CD4-positive, alpha-beta T cell treated with Interleukin-6 for 4 hours (primary cell): ENCODE results near the gene MTRR.
A peak's percentile ranks its signal among the peaks of the same experiment; 100 is the strongest.

Experiments
- DNase-seq: peaks from one replicate; pipeline ENCODE4 v3.0.0-alpha.2; 2020; ENCODE audit warnings: mixed read lengths

MTRR gene

DNA sequence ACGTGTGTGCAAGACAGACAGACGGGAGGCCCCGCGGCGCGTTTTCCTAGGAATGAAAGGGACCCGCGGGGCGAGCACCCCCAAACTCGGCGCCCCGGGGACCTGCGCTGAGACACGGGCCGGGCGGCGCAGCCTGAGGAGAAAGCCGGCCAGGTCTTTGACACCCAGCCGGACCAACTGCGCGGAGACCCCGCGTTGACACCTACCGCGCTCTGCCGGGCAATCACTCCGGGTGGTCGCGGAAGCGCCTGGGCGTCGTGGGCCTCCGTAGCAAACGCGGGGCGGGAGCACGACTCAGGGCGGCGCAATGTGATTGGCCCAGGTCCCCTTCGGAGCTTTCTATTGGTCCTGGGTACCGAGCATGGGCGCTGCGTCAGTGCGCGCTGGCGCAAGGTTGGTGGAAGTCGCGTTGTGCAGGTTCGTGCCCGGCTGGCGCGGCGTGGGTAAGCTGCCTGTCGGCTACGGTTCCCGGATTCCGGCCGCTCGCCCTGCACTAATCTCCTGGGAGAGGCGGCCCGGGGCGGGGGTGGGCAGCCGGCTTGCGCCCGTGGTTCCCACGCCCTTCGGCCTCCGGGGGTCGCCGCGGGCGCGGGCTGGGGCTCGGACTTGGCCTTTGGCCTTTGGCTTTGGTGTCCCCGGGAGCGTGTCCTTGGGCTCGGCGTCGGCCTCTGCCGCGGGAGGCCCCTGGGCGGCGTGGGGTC is at the start of gene MTRR, which contains the start of gene FASTKD3:
TSS of gene MTRR (plus strand) at position 376 of the 701 bp plus-strand sequence. CDS start 1,647 bp downstream, outside the sequence.
TSS of gene FASTKD3 (minus strand) at position 259 of the 701 bp plus-strand sequence. CDS start 948 bp downstream, outside the sequence.
- DNase-seq, result peak; percentile 90

DNA sequence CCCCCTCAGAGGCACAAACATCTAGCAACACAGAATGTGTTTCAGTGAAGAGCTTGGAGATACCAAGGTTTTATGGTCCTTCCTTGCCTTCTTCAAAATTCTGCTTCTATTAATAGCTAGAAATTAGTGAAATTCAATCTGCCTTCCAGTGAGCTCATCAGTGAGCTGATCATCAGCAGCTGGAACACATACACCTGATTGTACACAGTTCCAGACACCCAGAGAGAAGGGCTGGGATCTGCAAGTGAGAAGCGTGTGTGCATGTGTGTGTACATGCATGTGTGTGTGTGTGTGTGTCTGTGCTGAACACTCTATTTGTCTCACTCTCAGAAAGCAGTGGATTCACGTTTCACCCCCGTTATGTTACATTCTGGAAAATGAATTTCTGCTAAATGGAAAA is 46.5 kb upstream of the MTRR start:
- no peak for DNase-seq

DNA sequence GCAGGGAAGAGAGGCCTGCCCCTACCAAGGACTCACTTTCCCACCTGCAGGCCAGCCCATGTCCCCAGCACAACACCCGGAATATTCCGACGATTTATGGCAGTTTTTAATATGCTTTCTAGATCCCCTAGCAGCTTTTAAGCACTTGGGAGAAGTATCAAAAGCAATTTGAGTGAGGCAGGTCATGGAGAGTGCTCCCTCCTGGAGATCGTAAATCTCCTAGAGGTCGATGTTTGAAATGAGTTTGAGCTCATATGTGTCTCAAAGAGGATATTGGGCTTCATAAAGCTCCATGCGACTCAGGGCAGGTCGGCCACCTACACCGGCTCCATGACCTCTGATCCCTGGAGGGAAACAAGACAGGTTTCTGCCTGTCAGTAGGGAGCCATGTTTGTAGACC is 45.4 kb upstream of the MTRR start:
- DNase-seq, result no peak

DNA sequence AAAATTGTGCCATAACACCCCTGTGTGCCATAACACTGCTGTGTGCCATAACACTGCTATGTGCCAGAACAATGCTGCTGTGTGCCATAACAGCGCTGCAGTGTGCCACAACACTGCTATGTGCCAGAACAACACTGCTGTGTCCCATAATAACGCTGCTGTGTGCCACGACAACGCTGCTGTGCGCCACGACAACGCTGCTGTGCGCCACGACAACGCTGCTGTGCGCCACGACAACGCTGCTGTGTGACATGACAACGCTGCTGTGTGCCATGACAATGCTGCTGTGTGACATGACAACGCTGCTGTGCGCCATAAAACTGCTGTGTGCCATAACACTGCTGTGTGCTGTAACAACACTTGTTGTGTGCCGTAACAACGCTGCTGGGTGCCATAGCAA is 44.0 kb upstream of the MTRR start:
- DNase-seq, result no peak

- DNase-seq, result no peak
These were observed 43.3 kb upstream of the MTRR start for GRCh38 chr5:7825630-7826029.

GRCh38 chr5:7827610-7828009 is 41.3 kb upstream of the MTRR start:
- DNase-seq, result no peak

GRCh38 chr5:7828269-7828668 is 40.7 kb upstream of the MTRR start:
- DNase-seq, result no peak

- DNase-seq, result no peak
These were observed 34.0 kb upstream of the MTRR start for GRCh38 chr5:7834982-7835381.

GRCh38 chr5:7837403-7837802 is 31.5 kb upstream of the MTRR start:
- no peak for DNase-seq

GRCh38 chr5:7842531-7842930 is 26.4 kb upstream of the MTRR start:
- DNase-seq, result no peak

- DNase-seq, result no peak
These were observed 24.0 kb upstream of the MTRR start for GRCh38 chr5:7844901-7845300.

- DNase-seq, result no peak
These were observed 23.4 kb upstream of the MTRR start for GRCh38 chr5:7845557-7845956.

GRCh38 chr5:7846327-7846726 is 22.6 kb upstream of the MTRR start:
- no peak for DNase-seq

GRCh38 chr5:7848296-7848695 is 20.7 kb upstream of the MTRR start:
- no peak for DNase-seq

GRCh38 chr5:7849681-7850394 is 19.1 kb upstream of the MTRR start:
- no peak for DNase-seq

DNA sequence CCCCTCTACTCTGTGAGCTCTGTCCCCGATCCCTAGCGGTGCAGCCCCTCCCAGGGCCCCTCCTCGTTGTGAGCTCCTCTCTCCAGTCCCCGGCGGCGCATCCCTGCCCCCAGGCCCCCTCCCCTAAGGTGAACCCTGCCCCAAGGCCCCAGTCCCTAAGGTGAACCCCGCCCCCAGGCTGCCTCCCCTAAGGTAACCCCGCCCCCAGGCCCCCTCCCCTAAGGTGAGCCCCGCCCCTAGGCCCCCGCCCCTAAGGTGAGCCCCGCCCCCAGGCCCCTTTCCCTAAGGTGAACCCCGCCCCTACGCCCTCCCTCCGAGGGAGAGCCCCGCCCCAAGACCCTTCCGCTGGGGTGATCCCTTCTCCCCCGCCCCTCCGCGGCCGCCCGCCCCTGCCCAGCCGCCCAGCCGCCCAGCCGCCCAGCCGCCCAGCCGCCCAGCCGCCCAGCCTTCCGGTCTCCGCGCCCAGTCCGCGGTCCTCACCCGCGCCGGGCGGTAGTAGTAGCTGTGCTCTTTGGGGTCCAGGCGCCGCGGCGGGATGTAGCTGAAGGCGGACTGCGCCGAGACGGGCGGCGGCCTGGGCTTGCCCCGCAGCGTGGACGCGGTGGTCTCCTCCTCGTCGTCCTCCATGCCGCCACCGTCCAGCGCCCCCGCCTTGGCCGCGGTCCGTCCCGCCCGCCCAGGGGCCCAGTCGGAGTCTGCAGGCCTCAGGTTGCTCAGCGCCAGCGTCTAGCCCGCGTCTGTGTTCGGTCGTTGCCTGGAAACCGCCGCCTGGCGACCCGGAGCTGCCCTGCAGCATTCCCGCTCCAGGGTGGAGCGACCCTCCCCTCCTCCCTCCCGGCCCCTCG is 18.3 kb upstream of the MTRR start, which contains the start of gene CFAP90:
TSS of gene CFAP90 (minus strand) at position 739 of the 845 bp plus-strand sequence. CDS start at position 627, 112 bp downstream.
- DNase-seq, result peak; percentile 73

DNA sequence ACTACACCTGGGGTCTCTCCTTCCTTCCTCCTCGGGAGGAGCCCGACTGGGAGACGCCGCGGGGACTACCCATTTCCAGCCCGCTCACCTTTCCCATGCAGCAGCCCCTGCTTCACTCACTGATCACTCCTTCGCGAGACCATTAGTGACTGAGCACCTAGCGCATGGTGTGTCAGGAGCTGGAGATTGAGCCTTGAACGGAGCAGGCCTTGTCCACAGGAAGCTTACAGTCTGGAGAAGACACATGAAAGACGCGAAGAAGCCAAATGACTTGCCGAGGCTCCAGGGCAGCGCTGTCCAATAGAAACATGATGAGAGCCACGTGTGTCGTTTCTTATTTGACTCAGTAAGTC is 17.7 kb upstream of the MTRR start:
- DNase-seq, result no peak

GRCh38 chr5:7851617-7852289 is 17.2 kb upstream of the MTRR start:
- DNase-seq, result no peak

DNA sequence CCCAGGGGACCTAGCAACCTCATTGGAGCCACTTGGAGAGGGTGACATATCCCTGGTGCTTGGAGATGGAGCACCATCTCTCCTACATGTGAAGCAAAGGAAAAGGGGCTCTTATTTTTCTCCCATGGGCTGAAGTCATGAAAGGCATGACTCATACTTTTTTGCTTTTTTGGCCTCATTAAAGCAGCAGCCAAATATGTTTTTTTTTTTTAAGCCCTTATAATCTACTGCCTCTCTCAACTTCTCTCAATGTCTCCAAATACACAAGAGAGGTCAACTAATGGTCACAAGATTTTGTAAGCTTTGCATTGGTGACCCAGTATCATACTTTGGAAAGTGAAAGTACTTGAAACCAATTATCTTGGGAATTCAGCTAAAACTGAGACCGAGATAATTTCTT is 16.4 kb upstream of the MTRR start:
- DNase-seq, result no peak

DNA sequence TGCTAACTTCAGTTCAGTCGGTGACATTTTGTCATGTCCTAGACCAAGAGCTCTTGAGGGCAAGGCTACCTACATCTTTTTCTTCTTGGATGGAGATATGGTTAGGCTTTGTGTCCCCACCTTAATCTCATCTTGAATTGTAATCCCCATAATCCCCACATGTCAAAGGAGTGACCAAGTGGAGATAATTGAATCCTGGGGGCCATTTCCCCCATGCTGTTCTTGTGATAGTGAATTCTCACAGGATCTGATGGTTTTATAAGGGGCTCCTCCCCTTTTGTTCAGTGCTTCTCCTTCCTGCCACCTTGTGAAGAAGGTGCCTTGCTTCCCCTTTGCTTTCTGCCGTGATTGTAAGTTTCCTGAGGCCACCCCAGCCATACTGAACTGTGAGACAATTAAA is 16.0 kb upstream of the MTRR start:
- no peak for DNase-seq

DNA sequence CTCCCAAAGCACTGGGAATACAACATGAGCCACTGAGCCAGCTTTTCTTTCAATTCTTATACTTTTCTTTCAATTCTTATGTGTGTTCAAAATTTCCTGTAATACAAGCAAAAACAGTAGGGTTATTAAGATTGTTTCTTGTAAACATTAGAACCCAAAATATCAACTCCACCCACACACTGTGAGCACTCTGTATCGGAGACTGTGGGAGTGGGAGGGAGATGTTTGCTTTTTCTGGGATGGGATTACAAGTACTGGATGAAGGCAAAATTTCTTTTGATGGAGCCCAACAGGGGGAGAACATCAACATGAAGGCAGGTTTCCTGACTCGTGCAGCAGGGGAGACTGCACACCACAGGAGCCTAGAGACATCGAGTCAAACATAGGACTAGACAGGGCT is 13.3 kb upstream of the MTRR start:
- no peak for DNase-seq

- peak; percentile 43 for DNase-seq
These were observed 12.1 kb upstream of the MTRR start for GRCh38 chr5:7856855-7857254.

DNA sequence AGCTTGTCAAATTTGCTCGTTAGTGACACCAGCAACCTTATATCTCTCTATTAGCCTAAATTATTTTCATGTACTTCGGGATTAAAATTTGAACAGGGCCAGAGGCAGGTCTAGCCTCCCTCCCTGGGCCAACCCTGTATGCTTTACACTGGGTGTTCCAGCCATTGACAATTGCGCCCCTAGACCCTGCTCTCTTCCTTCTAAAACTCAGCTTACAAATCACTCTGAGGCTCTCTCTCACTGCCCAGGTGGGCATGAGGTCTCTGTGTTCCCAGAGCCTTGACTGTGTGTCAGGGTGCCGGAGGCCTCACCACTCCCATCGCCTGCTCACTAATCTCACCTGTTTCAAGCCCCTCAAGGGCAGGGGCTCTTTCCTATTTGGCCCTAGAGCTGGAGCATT is 11.6 kb upstream of the MTRR start:
- DNase-seq, result no peak
